ENCODE measurements around the gene KRT5.
"Not testable (repeated sequence)": the region's sequence is repeated elsewhere in the genome, so short reads cannot be mapped to it uniquely, and the experiment has no call there.

Gene KRT5

DNA sequence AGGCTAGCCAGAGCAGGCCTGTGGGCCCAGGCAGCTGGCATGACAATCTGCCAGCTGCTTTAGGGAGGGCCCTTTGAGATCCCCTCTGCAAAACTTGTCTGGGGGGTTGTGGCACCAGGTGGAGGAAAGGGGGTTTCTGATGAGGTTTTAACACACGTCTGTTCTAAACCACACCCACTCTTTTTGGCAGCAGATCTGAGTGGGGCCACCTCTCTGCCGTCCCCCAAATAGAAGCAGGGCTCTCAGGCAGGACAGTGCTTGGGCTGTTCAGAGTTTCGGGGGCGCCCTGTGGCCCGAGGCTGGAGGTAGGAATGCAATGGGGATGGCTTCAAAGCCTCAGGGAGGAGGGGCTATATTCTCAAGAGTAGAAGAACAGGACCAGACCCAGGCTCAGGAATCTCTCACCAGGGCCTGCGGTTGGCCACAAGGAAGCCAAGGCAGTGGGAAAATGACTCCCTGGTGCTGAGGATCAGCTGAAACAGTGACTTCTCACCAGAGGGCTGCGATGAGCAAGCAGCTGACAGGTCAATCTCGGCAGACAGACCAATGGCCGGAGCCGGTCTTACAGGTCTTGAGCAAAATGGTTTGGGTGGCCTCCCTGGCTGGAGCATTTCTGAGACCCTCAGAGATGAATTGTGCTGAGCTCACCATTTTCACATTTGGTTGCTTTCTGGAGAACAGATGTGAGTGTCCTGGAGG, 1.5 kb upstream of the KRT5 start:
- no peak for DNase-seq (ENCODE audit: low read depth in 1 of 2, low spot score in 1 of 2)

DNA sequence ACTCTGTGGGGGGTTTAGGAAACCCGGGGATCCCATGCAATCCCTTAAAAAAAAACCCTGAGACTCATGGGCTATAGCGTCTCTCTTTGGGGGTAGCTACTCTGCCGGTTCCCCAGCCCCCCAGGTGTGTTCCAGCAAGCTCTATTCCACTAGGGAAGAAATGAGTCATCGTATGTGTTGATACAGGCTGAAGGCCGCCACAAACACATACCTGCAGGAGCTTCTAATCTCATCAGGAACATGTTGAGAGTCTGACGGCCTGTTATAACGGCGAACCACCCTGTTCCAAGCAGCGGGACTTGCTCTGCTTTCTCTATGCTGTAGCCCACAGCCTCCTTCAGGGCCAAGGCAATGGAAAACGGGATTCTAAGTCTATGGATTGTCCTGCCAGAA, 977 bp upstream of the KRT5 start:
- DNase-seq (ENCODE audit: low read depth in 1 of 2, low spot score in 1 of 2) = no peak

DNA sequence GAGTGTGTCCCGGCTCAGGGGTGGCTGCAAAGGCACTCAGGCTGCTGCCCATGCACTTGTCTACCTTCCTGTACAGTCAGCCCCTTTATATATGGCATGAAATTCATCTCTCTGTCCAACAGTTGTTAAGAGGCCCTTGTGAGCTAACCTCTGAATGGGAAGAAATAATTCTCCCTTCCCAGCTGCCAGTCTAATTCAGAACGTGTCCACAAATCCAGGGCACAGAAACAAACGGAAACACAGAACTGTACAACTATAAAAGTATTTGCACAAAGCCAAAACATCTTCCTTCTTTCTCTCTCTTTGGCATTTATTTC, 849 bp downstream of the KRT5 start:
- no peak for DNase-seq (ENCODE audit: low read depth in 1 of 2, low spot score in 1 of 2)

DNA sequence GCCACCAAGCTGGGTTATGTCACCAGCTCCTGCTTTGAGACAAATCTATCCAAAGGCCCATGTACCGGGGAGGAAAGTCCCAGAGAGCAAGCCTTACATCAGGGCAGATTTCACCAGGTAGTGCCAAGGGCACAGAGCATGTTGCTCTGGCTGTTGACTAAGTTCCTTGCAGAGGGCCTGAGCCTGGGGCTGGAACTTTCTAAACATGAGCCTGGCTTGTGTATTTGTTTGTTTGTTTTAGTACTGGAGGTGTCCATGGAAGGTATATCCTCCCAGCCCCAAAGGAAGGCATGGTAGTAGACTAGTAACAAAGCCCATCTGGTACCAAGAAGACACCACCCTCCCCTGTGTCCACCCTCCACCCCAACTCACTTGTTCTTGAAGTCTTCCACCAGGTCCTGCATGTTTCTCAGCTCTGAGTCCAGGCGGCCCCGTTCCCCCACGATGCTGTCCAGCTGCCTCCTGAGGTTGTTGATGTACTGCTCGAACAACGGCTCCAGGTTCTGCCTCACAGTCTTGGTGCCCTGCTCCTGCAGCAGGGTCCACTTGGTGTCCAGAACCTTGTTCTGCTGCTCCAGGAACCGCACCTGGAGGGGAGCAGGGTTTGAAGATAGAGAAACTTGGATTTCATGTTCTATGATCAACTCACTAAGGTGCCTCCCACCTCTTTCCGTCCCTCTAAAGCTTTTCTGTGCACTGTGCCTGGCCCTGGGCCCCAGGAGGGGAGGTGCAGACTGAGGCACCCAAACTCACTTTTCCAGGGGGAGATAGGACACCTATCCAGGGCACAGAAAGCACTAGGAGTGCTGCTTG, 1.4 kb downstream of the KRT5 start:
- DNase-seq (ENCODE audit: low read depth in 1 of 2, low spot score in 1 of 2) = no peak

DNA sequence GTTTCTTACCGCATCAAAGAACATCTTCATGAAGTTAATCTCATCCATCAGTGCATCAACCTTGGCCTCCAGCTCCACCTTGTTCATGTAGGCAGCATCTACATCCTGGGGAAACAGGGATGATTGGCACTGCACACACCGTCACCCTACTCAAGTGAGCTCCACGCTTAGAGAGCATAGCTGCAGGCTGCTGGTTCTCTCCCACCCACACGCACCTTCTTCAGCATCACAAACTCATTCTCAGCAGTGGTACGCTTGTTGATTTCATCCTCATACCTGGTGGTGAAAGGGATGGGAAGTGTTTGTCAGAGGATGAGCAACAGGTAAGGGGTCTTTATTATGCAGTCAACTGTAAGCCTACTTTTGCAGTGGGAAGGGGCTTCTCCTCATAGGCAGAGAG, 2.3 kb downstream of the KRT5 start:
- no peak for DNase-seq (ENCODE audit: low read depth in 1 of 2, low spot score in 1 of 2)

DNA sequence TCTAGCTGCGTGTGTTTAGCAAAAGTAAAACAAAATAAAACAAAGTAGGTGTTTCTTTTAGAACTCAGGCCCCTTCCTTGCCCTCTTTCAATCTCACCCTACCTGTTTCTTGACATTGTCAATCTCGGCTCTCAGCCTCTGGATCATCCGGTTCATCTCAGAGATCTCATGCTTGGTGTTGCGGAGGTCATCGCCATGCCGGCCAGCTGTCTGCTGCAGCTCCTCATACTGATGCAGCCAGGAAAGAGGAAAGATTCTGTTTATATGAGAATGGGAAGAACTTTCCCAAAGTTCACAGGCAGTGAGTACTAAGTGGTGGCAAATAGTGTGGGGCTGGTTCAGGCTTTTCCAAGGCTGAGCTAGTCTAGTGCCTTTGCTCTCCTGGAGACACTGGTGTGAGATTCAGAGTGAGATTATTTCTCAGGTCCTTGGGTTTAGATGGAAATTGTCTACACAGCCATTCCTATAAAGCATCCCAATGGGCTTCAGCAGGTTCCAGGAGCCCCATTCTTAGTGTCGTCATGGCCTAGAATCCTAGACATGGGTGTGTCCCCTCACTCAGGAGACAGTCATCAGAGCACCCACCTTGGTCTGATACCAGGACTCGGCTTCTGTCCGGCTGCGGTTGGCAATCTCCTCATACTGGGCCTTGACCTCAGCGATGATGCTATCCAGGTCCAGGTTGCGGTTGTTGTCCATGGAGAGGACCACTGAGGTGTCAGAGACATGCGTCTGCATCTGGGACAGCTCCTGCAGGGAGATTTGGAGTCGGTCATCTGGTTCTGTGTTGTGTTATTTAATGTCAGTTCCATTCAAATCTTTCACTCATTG, 3.0 kb downstream of the KRT5 start:
- DNase-seq (ENCODE audit: low read depth in 1 of 2, low spot score in 1 of 2) = no peak

DNA sequence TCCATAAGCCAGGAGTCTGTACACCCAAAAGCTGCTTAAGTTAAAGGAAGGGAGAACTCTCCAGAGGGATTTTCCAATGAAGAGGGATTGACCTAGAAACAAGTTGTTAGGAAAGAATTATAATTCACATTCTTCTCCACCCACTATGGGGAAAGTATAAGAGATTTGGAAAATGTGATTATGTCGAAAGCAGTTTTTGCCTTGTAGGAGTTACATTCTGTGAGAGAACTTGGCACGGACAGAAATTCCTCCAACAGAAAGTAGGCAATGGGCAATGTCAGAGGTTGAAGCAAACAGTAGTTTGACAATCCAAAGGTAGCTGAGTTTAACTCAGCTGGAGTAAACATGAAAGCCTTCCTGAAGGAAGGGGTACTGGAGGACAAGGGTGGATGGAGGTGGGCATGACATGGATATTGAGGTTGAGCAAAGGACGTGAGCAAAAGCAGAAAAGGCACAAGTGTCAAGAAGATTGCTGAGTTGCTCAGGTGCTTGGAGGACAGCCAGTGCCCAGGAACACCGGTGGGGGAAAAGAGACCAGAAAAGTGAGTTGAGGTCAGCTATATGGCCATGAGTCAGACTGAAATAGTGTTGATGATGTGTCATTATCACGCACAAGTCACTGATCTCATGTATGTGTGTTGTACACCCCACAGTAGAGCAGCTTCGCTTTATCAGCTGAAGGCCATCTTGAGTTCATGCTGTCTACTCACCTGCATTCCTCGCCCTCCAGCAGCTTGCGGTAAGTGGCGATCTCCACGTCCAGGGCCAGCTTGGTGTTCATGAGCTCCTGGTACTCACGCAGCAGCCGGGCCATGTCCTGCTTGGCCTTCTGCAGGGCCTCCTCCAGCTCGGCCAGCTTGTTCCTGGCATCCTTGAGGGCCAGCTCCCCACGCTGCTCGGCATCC, 4.0 kb downstream of the KRT5 start:
- DNase-seq (ENCODE audit: low read depth in 1 of 2, low spot score in 1 of 2) = no peak

DNA sequence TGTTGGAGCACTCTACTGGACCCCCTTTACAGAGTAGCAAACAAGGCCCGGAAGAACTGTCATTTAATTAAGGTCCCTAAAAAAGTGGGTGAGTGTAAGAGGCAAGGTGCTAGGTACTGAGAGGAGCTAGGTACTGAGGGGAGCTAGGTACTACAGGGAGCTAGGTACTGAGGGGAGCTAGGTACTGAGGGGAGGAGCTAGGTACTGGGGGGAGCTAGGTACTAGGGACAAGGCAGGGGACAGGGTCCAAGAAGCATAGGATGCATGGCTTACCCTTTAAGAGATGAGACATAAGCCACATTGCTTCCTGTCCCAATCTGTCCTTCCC, 4.9 kb downstream of the KRT5 start:
- DNase-seq (ENCODE audit: low read depth in 1 of 2, low spot score in 1 of 2) = no peak

DNA sequence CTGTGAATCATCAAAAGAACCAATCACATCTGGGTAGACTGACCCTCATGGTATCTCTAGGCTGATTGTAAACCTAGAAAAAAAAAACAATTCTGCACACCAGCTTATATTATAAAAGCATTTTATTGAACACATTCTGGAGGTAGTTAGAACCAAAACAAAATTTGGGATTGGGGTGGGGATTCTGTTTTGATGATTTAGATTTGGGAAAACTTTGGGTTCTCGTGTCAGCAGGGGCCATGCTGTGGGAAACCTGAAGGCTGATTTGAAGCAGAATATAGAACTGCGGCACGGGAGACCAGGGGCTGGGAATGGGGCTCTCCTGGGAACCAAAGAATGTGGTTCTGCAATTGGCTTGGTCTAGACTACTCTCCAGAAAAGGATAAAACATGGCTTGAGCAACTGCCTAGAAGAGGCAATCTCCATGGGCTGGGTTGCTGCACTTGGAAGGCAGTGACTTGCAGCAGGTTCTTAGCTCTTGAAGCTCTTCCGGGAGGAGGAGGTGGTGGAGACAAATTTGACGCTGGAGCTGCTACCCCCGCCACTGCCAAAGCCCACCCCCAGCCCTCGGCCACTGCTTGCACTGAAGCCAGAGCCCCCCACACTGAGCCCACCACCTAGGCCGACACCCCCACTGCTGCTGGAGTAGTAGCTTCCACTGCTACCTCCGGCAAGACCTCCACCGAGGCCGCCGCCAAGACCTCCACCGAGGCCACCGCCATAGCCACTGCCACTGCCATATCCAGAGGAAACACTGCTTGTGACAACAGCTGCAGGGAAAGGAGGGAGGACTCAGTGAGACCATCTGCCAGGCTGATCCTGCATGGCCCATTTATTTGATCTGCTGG, 5.5 kb downstream of the KRT5 start:
- no peak for DNase-seq (ENCODE audit: low read depth in 1 of 2, low spot score in 1 of 2)

DNA sequence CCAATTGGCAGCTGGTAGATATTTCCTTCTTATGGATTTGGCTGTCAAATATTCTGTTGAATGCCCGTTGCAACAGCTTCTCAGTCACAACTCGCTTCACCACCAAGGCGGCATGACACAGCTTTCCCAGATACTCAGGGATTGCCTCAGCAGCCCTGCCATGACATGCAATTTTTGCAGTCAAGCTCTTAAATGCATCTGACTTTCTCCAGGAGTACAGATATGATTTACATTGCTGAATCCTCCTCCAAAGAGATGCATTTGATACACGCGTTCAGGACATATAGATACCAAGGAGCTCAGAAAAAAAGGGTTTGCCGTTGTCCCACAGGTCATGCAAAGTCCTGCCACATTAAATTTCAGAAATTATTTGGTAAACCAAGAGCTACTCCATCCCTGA, 6.5 kb downstream of the KRT5 start:
- DNase-seq (ENCODE audit: low read depth in 1 of 2, low spot score in 1 of 2) = no peak

DNA sequence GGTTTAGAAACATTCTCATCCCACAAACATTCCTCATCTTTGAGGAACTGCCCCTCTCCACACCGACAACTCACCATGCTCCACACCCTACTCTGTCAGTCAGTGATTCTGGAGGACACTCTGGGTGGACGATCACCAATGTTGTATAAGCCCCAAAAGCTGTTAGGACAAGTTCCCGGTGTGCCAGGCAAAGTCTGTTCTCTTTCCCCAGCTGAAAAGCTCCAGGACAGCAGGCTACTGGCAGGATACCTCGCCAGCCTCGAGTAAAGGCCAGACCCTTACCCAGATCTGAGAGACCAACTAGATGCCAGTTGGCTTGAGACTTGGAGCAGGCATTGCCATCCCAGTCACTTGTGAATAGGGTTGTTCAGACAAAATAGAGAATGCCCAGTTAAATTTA, 12.0 kb downstream of the KRT5 start:
- DNase-seq (ENCODE audit: low read depth in 1 of 2, low spot score in 1 of 2) = no peak

DNA sequence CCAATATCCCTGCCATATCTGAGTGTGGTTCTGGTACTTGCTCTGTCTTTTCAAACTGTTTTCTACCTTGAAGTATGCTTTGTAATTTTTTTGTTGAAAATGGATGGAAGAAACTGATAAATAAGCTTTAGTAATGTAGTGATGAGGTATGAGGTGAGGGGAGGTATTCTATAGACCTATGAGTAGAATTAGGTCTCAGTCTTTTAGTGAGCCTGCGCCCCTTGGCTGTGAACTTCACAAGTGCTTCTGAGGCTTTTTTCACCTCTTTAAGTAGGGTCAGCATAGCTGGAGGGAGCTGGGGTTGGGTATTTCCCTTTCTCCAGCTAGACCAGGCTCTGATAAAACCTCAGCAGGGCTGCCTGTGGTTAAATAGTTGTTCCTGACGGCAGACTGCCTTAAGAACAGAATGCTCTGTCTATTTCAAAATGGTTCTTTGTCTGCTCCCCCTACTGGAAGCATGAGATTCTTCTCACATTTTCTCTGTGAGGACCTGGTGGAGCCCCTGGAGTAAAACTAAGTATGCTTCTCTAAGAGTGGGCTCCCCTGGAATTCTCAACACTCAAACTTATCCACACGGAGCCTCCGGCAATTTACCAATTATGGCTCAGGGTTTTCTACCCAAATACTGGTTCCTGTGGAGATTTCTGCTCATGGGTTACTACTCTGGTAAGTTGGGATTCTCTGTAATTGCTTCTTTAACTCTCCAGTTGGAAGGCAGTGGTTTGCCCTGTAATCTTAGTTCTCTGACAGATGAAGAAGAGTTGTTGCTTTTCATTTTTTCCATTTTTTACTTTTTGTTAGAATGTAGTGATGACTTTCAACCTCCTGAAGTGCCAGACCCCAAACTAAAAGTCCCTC, 13.1 kb downstream of the KRT5 start:
- no peak for DNase-seq (ENCODE audit: low read depth in 1 of 2, low spot score in 1 of 2)

DNA sequence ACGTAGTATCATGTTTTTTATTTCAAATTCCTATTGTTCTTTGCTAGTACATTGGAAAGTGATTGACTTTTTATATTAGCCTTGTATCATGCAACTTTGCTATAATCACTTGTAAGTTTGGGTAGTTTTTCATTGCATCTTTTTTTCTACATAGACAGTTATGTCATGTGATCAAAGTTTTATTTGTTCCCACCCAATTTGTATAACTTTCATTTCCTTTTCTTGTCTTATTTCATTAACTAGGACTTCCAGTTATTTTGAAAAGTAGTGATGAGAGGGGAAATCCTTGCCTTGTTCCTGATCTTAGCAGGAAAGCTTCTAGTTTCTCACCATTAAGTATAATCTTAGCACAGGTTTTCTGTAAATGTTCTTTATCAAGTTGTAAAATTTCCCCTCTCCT, 17.3 kb downstream of the KRT5 start:
- DNase-seq (ENCODE audit: low read depth in 1 of 2, low spot score in 1 of 2) = no peak

DNA sequence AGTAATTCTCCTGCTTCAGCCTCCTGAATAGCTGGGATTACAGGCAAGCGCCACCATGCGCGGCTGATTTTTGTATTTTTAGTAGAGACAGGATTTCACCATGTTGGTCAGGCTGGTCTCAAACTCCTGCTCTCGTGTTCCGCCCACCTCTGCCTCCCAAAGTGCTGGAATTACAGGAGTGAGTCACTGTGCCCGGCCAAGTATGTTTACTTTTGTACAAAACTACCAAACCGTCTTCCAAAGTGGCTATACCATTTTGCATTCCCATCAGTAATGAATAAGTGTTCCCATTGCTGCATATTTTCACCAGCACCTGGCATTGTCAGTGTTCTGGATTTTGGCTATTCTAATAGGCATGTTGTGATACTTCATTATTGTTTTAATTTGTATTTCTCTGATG, 18.7 kb downstream of the KRT5 start:
- DNase-seq (ENCODE audit: low read depth in 1 of 2, low spot score in 1 of 2) = no peak

DNA sequence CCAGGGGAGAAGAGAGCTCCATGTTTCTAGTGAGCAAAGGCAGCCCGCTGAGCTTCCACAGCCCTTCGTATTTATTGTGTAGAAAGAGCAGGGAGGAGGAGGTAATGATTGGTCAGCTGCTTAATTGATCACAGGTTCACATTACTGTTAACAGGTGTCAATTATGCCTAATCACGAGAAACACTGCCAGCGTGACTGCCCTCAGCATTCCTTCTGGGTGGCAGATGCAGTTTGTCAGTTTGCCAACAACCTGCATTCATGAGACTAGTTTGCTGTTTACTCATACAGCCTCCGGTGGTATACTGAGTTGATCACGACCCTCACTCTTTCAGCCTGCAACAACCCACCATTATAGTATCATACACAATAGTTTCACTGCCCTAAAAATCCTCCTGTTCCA, 19.6 kb downstream of the KRT5 start:
- not testable (repeated sequence) for DNase-seq (ENCODE audit: low read depth in 1 of 2, low spot score in 1 of 2)

DNA sequence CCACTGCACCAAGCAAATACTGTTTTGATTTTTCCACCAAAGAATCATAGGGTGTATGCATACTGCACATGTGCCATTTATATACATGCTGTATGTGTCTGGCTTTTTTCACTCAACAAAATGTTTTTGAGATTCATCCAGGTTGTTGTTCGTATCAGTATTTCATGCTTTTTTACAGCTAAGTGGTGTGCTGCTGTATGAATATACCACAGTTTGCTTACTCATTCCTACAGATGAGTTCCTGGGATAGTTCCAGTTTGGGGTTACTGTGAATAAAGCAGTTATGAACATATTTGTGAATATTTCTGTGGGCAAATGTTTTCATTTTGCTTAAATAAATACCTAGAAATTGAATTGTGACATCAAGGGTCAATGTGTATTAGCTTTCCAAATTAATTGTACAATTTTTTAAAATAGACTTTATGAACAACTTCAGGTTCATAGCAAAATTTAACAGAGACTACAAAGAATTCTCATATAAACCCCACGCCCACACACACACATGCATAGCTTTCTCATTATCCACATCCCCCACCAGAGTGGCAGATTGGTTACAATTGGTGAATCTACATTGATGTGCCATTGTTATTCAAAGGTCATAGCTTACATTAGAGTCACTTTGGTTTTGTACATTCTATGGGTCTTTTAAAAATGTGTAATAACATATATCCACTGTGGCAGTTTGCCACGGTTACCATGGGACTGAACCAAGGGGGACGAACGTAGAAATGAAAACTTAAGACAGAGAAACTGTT, 20.2 kb downstream of the KRT5 start:
- no peak for DNase-seq (ENCODE audit: low read depth in 1 of 2, low spot score in 1 of 2)

DNA sequence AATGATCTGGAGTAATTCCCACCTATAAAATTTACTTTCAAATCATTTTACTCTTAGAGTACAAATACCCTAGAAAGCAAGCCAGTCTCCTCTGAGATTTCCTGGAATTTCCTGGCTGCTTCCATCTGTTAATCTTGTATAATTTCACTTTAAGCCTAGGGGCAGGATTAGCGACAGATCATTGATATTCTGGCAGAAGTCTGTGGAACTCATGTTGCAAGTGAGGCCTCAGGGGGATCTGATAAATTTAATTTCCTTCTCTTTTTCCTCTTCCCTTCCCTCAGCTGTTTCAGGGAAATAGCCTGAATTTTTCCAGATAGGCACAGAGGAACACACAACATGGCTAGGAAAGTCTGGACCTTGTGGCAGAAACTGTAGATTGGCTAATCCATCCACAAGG, 21.2 kb downstream of the KRT5 start:
- no peak for DNase-seq (ENCODE audit: low read depth in 1 of 2, low spot score in 1 of 2)

DNA sequence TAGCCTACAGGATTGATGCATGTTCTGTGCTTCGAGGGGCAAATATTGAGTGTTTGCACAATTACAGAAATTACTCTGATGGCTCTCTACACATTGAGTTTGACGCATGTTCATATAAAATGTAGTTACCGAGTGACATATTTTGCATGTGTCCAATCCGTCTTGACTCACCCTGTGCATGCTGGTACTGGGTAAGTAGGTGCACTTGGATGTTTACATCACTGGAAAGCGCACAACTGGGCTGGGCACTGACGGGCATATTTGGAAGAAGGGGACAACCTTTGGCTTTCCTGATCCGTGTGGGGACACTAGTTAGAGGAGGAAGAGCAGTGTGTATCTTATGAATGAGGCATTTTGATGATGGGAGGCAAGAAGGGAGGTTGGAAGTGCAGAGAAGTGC, 22.2 kb downstream of the KRT5 start:
- no peak for DNase-seq (ENCODE audit: low read depth in 1 of 2, low spot score in 1 of 2)

DNA sequence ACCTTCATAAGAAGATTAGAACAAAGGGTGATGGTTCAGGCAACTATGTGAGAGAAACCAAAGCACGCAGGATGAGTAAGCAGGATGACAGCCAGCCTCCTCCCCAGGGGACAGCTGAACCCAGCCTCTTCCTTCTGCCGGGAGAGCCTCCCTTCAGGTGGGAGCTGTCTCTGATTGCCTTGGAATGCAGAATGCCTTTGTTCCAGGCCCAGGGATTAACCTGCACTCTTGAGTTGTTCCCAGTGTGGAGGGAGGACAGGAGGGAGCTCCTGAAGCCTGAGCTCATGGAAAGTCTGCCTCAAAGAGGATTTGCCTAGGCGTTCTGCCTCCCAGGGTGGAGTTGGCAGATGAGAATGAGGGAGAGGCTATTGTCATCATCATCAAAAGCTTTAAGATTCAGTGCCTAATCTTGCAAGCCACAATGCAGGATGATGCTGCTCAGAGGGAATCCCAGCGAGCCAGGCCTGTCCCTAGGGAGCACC, 23.6 kb downstream of the KRT5 start:
- DNase-seq (ENCODE audit: low read depth in 1 of 2, low spot score in 1 of 2) = no peak

Measured in activated T-helper 1 cell treated with anti-CD3 and anti-CD28 coated beads, Interleukin-2, amount 50 U/mL, for 16 hours (primary cell).